GM18907 (cell line): ENCODE results near the gene TPP1.

ENCODE experiments used
- ATAC-seq: cut with Tn5 transposase; IDR thresholded peaks from one replicate; pipeline ENCODE4 v1.9.1; 2021; ENCODE audit warnings: mild to moderate bottlenecking, moderate library complexity; ENCODE audit not compliant: unreplicated experiment

The TPP1 gene

GRCh38 chr11:6629573-6629891, 10.3 kb upstream of the TPP1 start:
- no peak for ATAC-seq

GRCh38 chr11:6628526-6628925, 9.3 kb upstream of the TPP1 start:
- no peak for ATAC-seq

- ATAC-seq: peak; percentile 73
Observed at GRCh38 chr11:6627762-6628241, 8.6 kb upstream of the TPP1 start.

GRCh38 chr11:6626971-6627761, 7.9 kb upstream of the TPP1 start:
- ATAC-seq: peak; percentile 3

GRCh38 chr11:6625832-6626420, 6.7 kb upstream of the TPP1 start:
- ATAC-seq: no peak

- no peak for ATAC-seq
Observed at GRCh38 chr11:6625156-6625831, 6.1 kb upstream of the TPP1 start.

- no peak for ATAC-seq
Observed at GRCh38 chr11:6623391-6624363, 4.5 kb upstream of the TPP1 start.

GRCh38 chr11:6622261-6623171, 3.3 kb upstream of the TPP1 start:
- ATAC-seq: no peak

- ATAC-seq: no peak
Observed at GRCh38 chr11:6621711-6622211, 2.5 kb upstream of the TPP1 start.

GRCh38 chr11:6620636-6621035, 1.4 kb upstream of the TPP1 start:
- no peak for ATAC-seq

- ATAC-seq: peak; percentile 2
Observed at GRCh38 chr11:6618117-6619003, 862 bp downstream of the TPP1 start.

GRCh38 chr11:6617315-6617781, 1.9 kb downstream of the TPP1 start:
- ATAC-seq: no peak

- no peak for ATAC-seq
Observed at GRCh38 chr11:6616596-6617250, 2.5 kb downstream of the TPP1 start.

- no peak for ATAC-seq
Observed at GRCh38 chr11:6615882-6616585, 3.2 kb downstream of the TPP1 start.

GRCh38 chr11:6615046-6615445, 4.2 kb downstream of the TPP1 start:
- no peak for ATAC-seq

- ATAC-seq: no peak
Observed at GRCh38 chr11:6614446-6614845, 4.8 kb downstream of the TPP1 start.

GRCh38 chr11:6613496-6613895, 5.7 kb downstream of the TPP1 start:
- no peak for ATAC-seq
